IMR-90 (cell line): ENCODE results near the gene VEZT. TPM values are rescaled to one million over a fixed set of nuclear protein-coding genes. Genes with fewer than 3 reads are reported as not detected.

ENCODE experiments used
- ATAC-seq: fragments of 200-7000 bp; cut with Tn5 transposase; 2 replicates; pipeline ENCODE4 v1.9.1; 2020; ENCODE audit warnings: low read depth, mild to moderate bottlenecking, moderate library complexity
- BruUV-seq: library from RNA; stranded (reverse); fragments of 400-500 nt; replicated peaks from 2 replicates; lab custom pipeline; 2021; lab: Mats Ljungman, UMichigan
- CTCF ChIA-PET: fragments of 300-600 bp; formaldehyde crosslinking; extraction: SDS; loops from one replicate; lab custom pipeline; 2021; ENCODE audit warnings: antibody characterized with exemption; lab: Yijun Ruan, JAX
- POLR2A ChIA-PET: fragments of 300-600 bp; sonication (Branson Sonifier 250); formaldehyde crosslinking; loops from one replicate; lab custom pipeline; 2022; ENCODE audit warnings: antibody characterized with exemption; ENCODE audit not compliant: unreplicated experiment; lab: Charles Lee
- DNase-seq: peaks from one replicate; pipeline ENCODE4 v3.0.0; 2013
- H2AFZ ChIP-seq: replicated peaks from 2 replicates; pipeline ENCODE3; 2013; ENCODE audit warnings: low read length, mild to moderate bottlenecking; ENCODE audit not compliant: poor library complexity
- H2AK5ac ChIP-seq: 2 replicates; pipeline ENCODE4 v1.6.1; 2013; ENCODE audit warnings: low read depth, low read length, inconsistent platforms
- H2AK9ac ChIP-seq: replicated peaks from 2 replicates; pipeline ENCODE3; 2013; ENCODE audit warnings: mild to moderate bottlenecking, low read depth, low read length, moderate library complexity; ENCODE audit not compliant: poor library complexity
- H2BK120ac ChIP-seq: 2 replicates; pipeline ENCODE4 v1.6.1; 2013; ENCODE audit warnings: low read depth, low read length, inconsistent platforms
- H2BK15ac ChIP-seq: 3 replicates; pipeline ENCODE4 v1.6.1; 2013; ENCODE audit warnings: low read depth, low read length, inconsistent platforms
- H2BK20ac ChIP-seq: 2 replicates; pipeline ENCODE4 v1.6.1; 2013; ENCODE audit warnings: low read depth, mild to moderate bottlenecking, inconsistent platforms, low read length, moderate library complexity
- H2BK5ac ChIP-seq: 2 replicates; pipeline ENCODE4 v1.6.1; 2013; ENCODE audit warnings: mild to moderate bottlenecking, low read depth, low read length, inconsistent platforms; ENCODE audit not compliant: poor library complexity, severe bottlenecking
- H3K14ac ChIP-seq: replicated peaks from 2 replicates; pipeline ENCODE4 v1.6.1; 2013; ENCODE audit warnings: low read depth, low read length, inconsistent platforms
- H3K18ac ChIP-seq: 2 replicates; pipeline ENCODE4 v1.6.1; 2013; ENCODE audit warnings: low read depth, low read length, control low read depth
- H3K23ac ChIP-seq: 2 replicates; pipeline ENCODE4 v1.6.1; 2013; ENCODE audit warnings: low read depth, low read length, inconsistent platforms
- H3K27ac ChIP-seq: 2 replicates; pipeline ENCODE4 v1.5.1; 2013; ENCODE audit warnings: mild to moderate bottlenecking, control low read depth, low read length; ENCODE audit not compliant: insufficient read depth
- H3K27me3 ChIP-seq: 2 replicates; pipeline ENCODE4 v1.6.1; 2013; ENCODE audit warnings: low read length; ENCODE audit not compliant: control insufficient read depth, insufficient read depth
- H3K36me3 ChIP-seq: 2 replicates; pipeline ENCODE4 v1.6.1; 2013; ENCODE audit warnings: low read length, mixed read lengths; ENCODE audit not compliant: control insufficient read depth, insufficient read depth
- H3K4ac ChIP-seq: 2 replicates; pipeline ENCODE4 v1.6.1; 2013; ENCODE audit warnings: low read depth, low read length, inconsistent platforms
- H3K4me1 ChIP-seq: 2 replicates; pipeline ENCODE4 v1.6.1; 2013; ENCODE audit warnings: low read length, mixed read lengths; ENCODE audit not compliant: control insufficient read depth, insufficient read depth
- H3K4me2 ChIP-seq: 2 replicates; pipeline ENCODE4 v1.6.1; 2013; ENCODE audit warnings: low read depth, mild to moderate bottlenecking, control low read depth, low read length, moderate library complexity
- H3K4me3 ChIP-seq: 2 replicates; pipeline ENCODE4 v1.5.1; 2013; ENCODE audit warnings: low read depth, mild to moderate bottlenecking, control low read depth, low read length, moderate library complexity; ENCODE audit not compliant: insufficient read depth
- H3K56ac ChIP-seq: 2 replicates; pipeline ENCODE4 v1.6.1; 2013; ENCODE audit warnings: low read length, inconsistent platforms; ENCODE audit not compliant: insufficient read depth; ENCODE audit errors: extremely low read depth
- H3K79me1 ChIP-seq, 2 experiments: 2 replicates each; pipeline ENCODE4 v1.6.1; 2013; ENCODE audit warnings: low read length in 2 of 2, inconsistent platforms in 1 of 2, low read depth in 1 of 2
- H3K9ac ChIP-seq: 2 replicates; pipeline ENCODE4 v1.6.1; 2013; ENCODE audit warnings: low read depth, low read length, control low read depth
- H3K9me1 ChIP-seq: 2 replicates; pipeline ENCODE4 v1.6.1; 2013; ENCODE audit warnings: low read length, inconsistent platforms; ENCODE audit not compliant: insufficient read depth
- H3K9me3 ChIP-seq: 2 replicates; pipeline ENCODE4 v1.6.1; 2013; ENCODE audit warnings: low read length; ENCODE audit not compliant: control insufficient read depth, insufficient read depth
- H4K20me1 ChIP-seq: 2 replicates; pipeline ENCODE4 v1.6.1; 2013; ENCODE audit warnings: low read length, inconsistent platforms; ENCODE audit not compliant: insufficient read depth
- H4K5ac ChIP-seq: 2 replicates; pipeline ENCODE4 v1.6.1; 2013; ENCODE audit warnings: mild to moderate bottlenecking, low read depth, low read length, control low read depth
- H4K8ac ChIP-seq, 2 experiments: 2 replicates each; pipeline ENCODE4 v1.6.1; 2013; ENCODE audit warnings: low read depth in 2 of 2, low read length in 2 of 2, control low read depth in 1 of 2, inconsistent platforms in 1 of 2
- H4K91ac ChIP-seq: 2 replicates; pipeline ENCODE4 v1.6.1; 2013; ENCODE audit warnings: low read depth, low read length, inconsistent platforms; ENCODE audit not compliant: insufficient read depth
- BHLHE40 ChIP-seq: fragments of 150-350 bp; IDR thresholded peaks from 2 replicates; pipeline ENCODE4 v1.6.1; 2016; ENCODE audit warnings: mild to moderate bottlenecking, low read depth, low read length
- CEBPB ChIP-seq: IDR thresholded peaks from 2 replicates; pipeline ENCODE4 v1.6.1; 2012; ENCODE audit warnings: low read depth, low read length, improper control_type of control experiment
- CHD1 ChIP-seq: IDR thresholded peaks from 2 replicates; pipeline ENCODE4 v1.6.1; 2012; ENCODE audit warnings: low read depth, low read length, improper control_type of control experiment
- FOS ChIP-seq: fragments of 150-350 bp; IDR thresholded peaks from 2 replicates; pipeline ENCODE4 v1.6.1; 2016; ENCODE audit warnings: low read depth, low read length
- MAFK ChIP-seq: IDR thresholded peaks from 2 replicates; pipeline ENCODE4 v1.6.1; 2012; ENCODE audit warnings: low read depth, low read length, improper control_type of control experiment
- MAZ ChIP-seq: IDR thresholded peaks from 2 replicates; pipeline ENCODE4 v1.6.1; 2012; ENCODE audit warnings: low read depth, mild to moderate bottlenecking, low read length, improper control_type of control experiment, moderate library complexity, borderline replicate concordance
- MXI1 ChIP-seq: IDR thresholded peaks from 2 replicates; pipeline ENCODE4 v1.6.1; 2012; ENCODE audit warnings: low read depth, mild to moderate bottlenecking, low read length, moderate library complexity, borderline replicate concordance
- NFE2L2 ChIP-seq: fragments of 150-350 bp; IDR thresholded peaks from 2 replicates; pipeline ENCODE4 v1.6.1; 2016; ENCODE audit warnings: low read depth, mild to moderate bottlenecking, low read length
- POLR2A ChIP-seq: IDR thresholded peaks from 2 replicates; pipeline ENCODE4 v1.6.1; 2012; ENCODE audit warnings: mild to moderate bottlenecking, low read depth, low read length
- RAD21 ChIP-seq: IDR thresholded peaks from 2 replicates; pipeline ENCODE4 v1.6.1; 2012; ENCODE audit warnings: low read length, improper control_type of control experiment
- RCOR1 ChIP-seq: IDR thresholded peaks from 2 replicates; pipeline ENCODE4 v1.6.1; 2012; ENCODE audit warnings: mild to moderate bottlenecking, low read length, improper control_type of control experiment; ENCODE audit not compliant: insufficient replicate concordance
- RFX5 ChIP-seq: IDR thresholded peaks from 2 replicates; pipeline ENCODE4 v1.8.0; 2012; ENCODE audit warnings: low read depth, mild to moderate bottlenecking, low read length, moderate library complexity
- SMC3 ChIP-seq: fragments of 150-350 bp; IDR thresholded peaks from 2 replicates; pipeline ENCODE4 v1.6.1; 2016; ENCODE audit warnings: low read depth, mild to moderate bottlenecking, antibody characterized with exemption, low read length, moderate library complexity
- WGBS, 2 experiments: methylation state at CpG; one replicate each; pipeline versions ENCODE4 v1.1.5 to v1.1.7; 2013; ENCODE audit warnings: missing lambda C conversion rate in 2 of 2; ENCODE audit not compliant: insufficient read length in 1 of 2; ENCODE audit errors: extremely low coverage in 2 of 2; 5-methylcytosine and 5-hydroxymethylcytosine counted together
- dilution Hi-C: fragments of 300-500 bp; cut with HindIII; formaldehyde crosslinking; loops from one replicate; pipeline ENCODE4 v1.14.3; 2018; ENCODE audit warnings: low sequenced_read_pairs; ENCODE audit not compliant: unreplicated experiment
- in situ Hi-C: fragments of 300-500 bp; cut with MboI; formaldehyde crosslinking; loops from 3 replicates; pipeline ENCODE4 v1.14.3; 2019; ENCODE audit warnings: low sequenced_read_pairs, inconsistent platforms, mixed read lengths
- intact Hi-C: fragments of 100-400 bp; cut with micrococcal nuclease; formaldehyde crosslinking; loops from 2 replicates; pipeline ENCODE4 v1.10.0; 2022
- polyA plus RNA-seq, 3 experiments: library from polyadenylated mRNA; depleted of rRNA; stranded (reverse); fragments of >200 nt; gene quantifications; 2 replicates each; pipeline ENCODE4 v1.2.3, GENCODE V29; 2012; ENCODE audit warnings: low replicate concordance in 1 of 3
- total RNA-seq: library from RNA; depleted of rRNA; stranded (reverse); fragments of >200 nt; gene quantifications from 2 replicates; pipeline ENCODE4 v1.2.3, GENCODE V29; 2012
- TF ChIP-seq, protein P1 (sequence below): conservative IDR thresholded peaks from 2 replicates; pipeline ENCODE4 v1.5.1; 2012; ENCODE audit warnings: mild to moderate bottlenecking, low read depth, low read length, improper control_type of control experiment
- TF ChIP-seq, protein P2 (sequence below): fragments of 150-350 bp; IDR thresholded peaks from 2 replicates; pipeline ENCODE4 v1.6.1; 2016; ENCODE audit warnings: low read depth, mild to moderate bottlenecking, low read length, moderate library complexity, borderline replicate concordance
- TF ChIP-seq, protein P3 (sequence below): fragments of 150-350 bp; IDR thresholded peaks from 2 replicates; pipeline ENCODE4 v1.6.1; 2017; ENCODE audit warnings: mild to moderate bottlenecking, antibody characterized with exemption, low read length, low read depth

Gene VEZT
- total and polyA plus RNA-seq, 2 of the 4 experiments (the other 2 are of a cell fraction), result 54.5 to 90.2 TPM

DNA sequence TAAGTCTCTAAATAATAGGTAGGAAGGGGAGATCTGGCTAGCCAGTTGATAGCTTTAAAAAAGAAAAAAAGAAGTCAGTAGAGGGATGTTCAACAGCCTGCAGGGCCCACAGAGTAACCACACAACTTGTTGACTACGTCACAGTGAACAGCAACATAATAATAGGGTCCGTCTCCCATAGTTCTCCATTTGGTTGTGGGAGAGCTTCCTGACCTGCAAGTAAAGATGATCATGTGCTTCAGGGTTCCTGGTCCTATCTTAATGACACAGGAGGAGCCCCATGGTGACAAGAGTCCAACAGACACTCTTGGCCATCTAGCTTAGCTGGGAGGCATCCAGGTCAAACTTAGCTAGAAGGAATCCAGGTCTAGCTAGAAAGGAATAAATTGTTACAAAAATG is 36.5 kb upstream of the VEZT start:
- Histone ChIP-seq H3K27ac (no peak overlapping the region), H3K27me3 (no peaks in the 10 kb centered on the region), H2BK15ac (no peak overlapping the region), H3K36me3 (0 out of 2 replicates have a peak, but pooled peaks cover 2% of the 10 kb centered on the region), H3K9ac (no peak overlapping the region), H2BK20ac (no peak overlapping the region), H2AFZ (no peak overlapping the region), H3K9me3 (no peaks in the 10 kb centered on the region), H3K4me3 (no peak overlapping the region), H3K18ac (no peak overlapping the region), H3K56ac (no peak overlapping the region), H3K9me1 (peaks cover 9% of the 10 kb centered on the region), H3K14ac (no peak overlapping the region), H2BK5ac (no peak overlapping the region), H4K20me1 (no peaks in the 10 kb centered on the region), H3K79me1 (peaks cover 3 to 8% of the 10 kb centered on the region in 2 experiments; a peak in 2 of 4 replicates), H4K8ac (no peak overlapping the region), H2AK9ac (no peak overlapping the region), H2BK120ac (no peak overlapping the region), H4K5ac (no peak overlapping the region), H3K4me2 (no peak overlapping the region), H2AK5ac (no peak overlapping the region), H3K23ac (no peak overlapping the region), H4K91ac (no peak overlapping the region), H3K4me1 (no peaks in the 10 kb centered on the region), H3K4ac (no peak overlapping the region)
- no TSS peak for BruUV-seq
- ChIA-PET CTCF (interaction anchor here (1.0 to 1.1 kb wide), 2 partner anchors 12 to 36 kb away, joined by 4 read pairs; partner anchors contain the start of genes FGD6 and VEZT), POLR2A (no interaction called here)
- intact Hi-C loops, result no loop called here
- WGBS, 2 experiments, result 100% methylated on average over 1 of the region's 2 CpGs; no CpG with 5 or more reads in 1 of the 2 experiments
- ATAC-seq, result no peak
- DNase-seq, result no peak
- in situ Hi-C loops, result no loop called here
- TF ChIP-seq, protein P1, sequence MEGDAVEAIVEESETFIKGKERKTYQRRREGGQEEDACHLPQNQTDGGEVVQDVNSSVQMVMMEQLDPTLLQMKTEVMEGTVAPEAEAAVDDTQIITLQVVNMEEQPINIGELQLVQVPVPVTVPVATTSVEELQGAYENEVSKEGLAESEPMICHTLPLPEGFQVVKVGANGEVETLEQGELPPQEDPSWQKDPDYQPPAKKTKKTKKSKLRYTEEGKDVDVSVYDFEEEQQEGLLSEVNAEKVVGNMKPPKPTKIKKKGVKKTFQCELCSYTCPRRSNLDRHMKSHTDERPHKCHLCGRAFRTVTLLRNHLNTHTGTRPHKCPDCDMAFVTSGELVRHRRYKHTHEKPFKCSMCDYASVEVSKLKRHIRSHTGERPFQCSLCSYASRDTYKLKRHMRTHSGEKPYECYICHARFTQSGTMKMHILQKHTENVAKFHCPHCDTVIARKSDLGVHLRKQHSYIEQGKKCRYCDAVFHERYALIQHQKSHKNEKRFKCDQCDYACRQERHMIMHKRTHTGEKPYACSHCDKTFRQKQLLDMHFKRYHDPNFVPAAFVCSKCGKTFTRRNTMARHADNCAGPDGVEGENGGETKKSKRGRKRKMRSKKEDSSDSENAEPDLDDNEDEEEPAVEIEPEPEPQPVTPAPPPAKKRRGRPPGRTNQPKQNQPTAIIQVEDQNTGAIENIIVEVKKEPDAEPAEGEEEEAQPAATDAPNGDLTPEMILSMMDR, result no peak
- TF ChIP-seq MAFK, result no peak
- no peak for TF ChIP-seq POLR2A
- TF ChIP-seq MXI1, result no peak
- TF ChIP-seq, protein P2, sequence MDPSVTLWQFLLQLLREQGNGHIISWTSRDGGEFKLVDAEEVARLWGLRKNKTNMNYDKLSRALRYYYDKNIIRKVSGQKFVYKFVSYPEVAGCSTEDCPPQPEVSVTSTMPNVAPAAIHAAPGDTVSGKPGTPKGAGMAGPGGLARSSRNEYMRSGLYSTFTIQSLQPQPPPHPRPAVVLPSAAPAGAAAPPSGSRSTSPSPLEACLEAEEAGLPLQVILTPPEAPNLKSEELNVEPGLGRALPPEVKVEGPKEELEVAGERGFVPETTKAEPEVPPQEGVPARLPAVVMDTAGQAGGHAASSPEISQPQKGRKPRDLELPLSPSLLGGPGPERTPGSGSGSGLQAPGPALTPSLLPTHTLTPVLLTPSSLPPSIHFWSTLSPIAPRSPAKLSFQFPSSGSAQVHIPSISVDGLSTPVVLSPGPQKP, result no peak
- TF ChIP-seq CHD1, result no peak
- no peak for TF ChIP-seq BHLHE40
- no peak for TF ChIP-seq RCOR1
- no peak for TF ChIP-seq FOS
- no peak for TF ChIP-seq NFE2L2
- no peak for TF ChIP-seq CEBPB
- no peak for TF ChIP-seq RFX5
- TF ChIP-seq, protein P3, sequence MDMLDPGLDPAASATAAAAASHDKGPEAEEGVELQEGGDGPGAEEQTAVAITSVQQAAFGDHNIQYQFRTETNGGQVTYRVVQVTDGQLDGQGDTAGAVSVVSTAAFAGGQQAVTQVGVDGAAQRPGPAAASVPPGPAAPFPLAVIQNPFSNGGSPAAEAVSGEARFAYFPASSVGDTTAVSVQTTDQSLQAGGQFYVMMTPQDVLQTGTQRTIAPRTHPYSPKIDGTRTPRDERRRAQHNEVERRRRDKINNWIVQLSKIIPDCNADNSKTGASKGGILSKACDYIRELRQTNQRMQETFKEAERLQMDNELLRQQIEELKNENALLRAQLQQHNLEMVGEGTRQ, result no peak
- TF ChIP-seq MAZ, result no peak
- no peak for TF ChIP-seq SMC3
- no peak for TF ChIP-seq RAD21
- dilution Hi-C loops, result no loop called here
